NB4 (cell line): ENCODE results near the gene PAK5.

ENCODE experiments used
- MYC ChIP-seq: IDR thresholded peaks from 2 replicates; pipeline ENCODE4 v1.6.1; 2011; ENCODE audit warnings: low read depth, low read length
- POLR2A ChIP-seq: IDR thresholded peaks from 2 replicates; pipeline ENCODE4 v1.6.1; 2011; ENCODE audit warnings: mild to moderate bottlenecking; ENCODE audit not compliant: insufficient read length; ENCODE audit errors: extremely low read depth
- TF ChIP-seq, protein P1 (sequence below): IDR thresholded peaks from one replicate; pipeline ENCODE4 v1.5.1; 2012; ENCODE audit warnings: low read depth, low read length

DNA sequence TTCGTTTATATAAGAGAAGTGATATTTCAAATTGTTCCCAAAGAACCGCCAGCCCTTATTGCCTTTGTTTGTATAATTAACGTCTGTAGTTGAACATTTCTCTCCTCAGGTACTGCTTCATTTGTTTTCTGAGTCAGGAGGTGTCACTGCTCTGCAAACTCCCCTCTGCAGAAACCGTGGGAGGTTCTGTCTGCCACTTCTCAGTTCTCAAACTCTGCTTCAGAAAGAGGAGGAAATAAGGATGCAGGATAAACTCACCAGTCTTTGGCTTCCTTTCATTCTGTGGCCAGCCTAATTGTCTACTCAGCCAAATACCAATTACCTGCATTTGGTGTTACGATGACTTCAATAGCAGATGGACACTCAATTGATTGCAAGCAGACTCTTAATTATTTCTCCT is 149.8 kb downstream of the PAK5 start:
- TF ChIP-seq, protein P1, sequence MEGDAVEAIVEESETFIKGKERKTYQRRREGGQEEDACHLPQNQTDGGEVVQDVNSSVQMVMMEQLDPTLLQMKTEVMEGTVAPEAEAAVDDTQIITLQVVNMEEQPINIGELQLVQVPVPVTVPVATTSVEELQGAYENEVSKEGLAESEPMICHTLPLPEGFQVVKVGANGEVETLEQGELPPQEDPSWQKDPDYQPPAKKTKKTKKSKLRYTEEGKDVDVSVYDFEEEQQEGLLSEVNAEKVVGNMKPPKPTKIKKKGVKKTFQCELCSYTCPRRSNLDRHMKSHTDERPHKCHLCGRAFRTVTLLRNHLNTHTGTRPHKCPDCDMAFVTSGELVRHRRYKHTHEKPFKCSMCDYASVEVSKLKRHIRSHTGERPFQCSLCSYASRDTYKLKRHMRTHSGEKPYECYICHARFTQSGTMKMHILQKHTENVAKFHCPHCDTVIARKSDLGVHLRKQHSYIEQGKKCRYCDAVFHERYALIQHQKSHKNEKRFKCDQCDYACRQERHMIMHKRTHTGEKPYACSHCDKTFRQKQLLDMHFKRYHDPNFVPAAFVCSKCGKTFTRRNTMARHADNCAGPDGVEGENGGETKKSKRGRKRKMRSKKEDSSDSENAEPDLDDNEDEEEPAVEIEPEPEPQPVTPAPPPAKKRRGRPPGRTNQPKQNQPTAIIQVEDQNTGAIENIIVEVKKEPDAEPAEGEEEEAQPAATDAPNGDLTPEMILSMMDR: no peak
- TF ChIP-seq MYC (no peak), POLR2A (no peak)
